Upper lobe of right lung (tissue), 1 donor: Measurements from ENCODE around the gene TTYH3. TPM values are rescaled to one million over a fixed set of nuclear protein-coding genes. Genes with fewer than 3 reads are reported as not detected.

Source experiments
- ATAC-seq: fragments of 200-7000 bp; cut with Tn5 transposase; one replicate; pipeline ENCODE4 v1.9.1; 2020; ENCODE audit warnings: mild to moderate bottlenecking, moderate library complexity
- DNase-seq: peaks from one replicate; pipeline ENCODE4 v3.0.0-alpha.2; 2020
- H3K27ac ChIP-seq: fragments of 200-600 bp; one replicate; pipeline ENCODE4 v1.8.0; 2022
- H3K27me3 ChIP-seq: fragments of 200-600 bp; one replicate; pipeline ENCODE4 v1.8.0; 2022; ENCODE audit warnings: mild to moderate bottlenecking
- H3K36me3 ChIP-seq: fragments of 200-600 bp; one replicate; pipeline ENCODE4 v1.8.0; 2022
- H3K4me1 ChIP-seq: fragments of 200-600 bp; one replicate; pipeline ENCODE4 v1.8.0; 2022
- H3K4me3 ChIP-seq: fragments of 200-600 bp; one replicate; pipeline ENCODE4 v1.8.0; 2022; ENCODE audit warnings: mild to moderate bottlenecking
- H3K9me3 ChIP-seq: fragments of 200-600 bp; one replicate; pipeline ENCODE4 v1.8.0; 2022
- CTCF ChIP-seq: fragments of 200-600 bp; IDR thresholded peaks from one replicate; pipeline ENCODE4 v1.8.0; 2022; ENCODE audit warnings: antibody characterized with exemption
- intact Hi-C: fragments of 100-400 bp; cut with DNase I; formaldehyde crosslinking; loops from one replicate; pipeline ENCODE4 v1.11.0; 2022
- total RNA-seq: library from RNA; stranded (reverse); fragmentation: NEBNext Ultra II Directional; extraction: Animal tissue kit (Norgen Biotek cat#: 25700); gene quantifications from one replicate; pipeline ENCODE4 v1.2.1, GENCODE V29; 2021
- donor health status: DM: no; HTN: yes; CAD: no; lungs with severe emphysema.

The TTYH3 gene
- total RNA-seq, 1 donor from 2014 or later: 48.8 TPM

GRCh38 chr7:2624293-2624886, 7.4 kb upstream of the TTYH3 start:
- H3K9me3 ChIP-seq: no peaks in the 10 kb centered on the region
- intact Hi-C loops: no loop called here
- no peak overlapping the region for H3K27ac ChIP-seq
- TF ChIP-seq CTCF: no peak
- H3K4me1 ChIP-seq: peaks cover 31% of the 10 kb centered on the region
- H3K36me3 ChIP-seq: no peaks in the 10 kb centered on the region
- no peak overlapping the region for H3K4me3 ChIP-seq
- DNase-seq: no peak
- no peaks in the 10 kb centered on the region for H3K27me3 ChIP-seq
- no peak for ATAC-seq

- ATAC-seq: no peak
- H3K27ac ChIP-seq: no peak overlapping the region
- intact Hi-C loops: no loop called here
- no peak for DNase-seq
- H3K4me3 ChIP-seq: no peak overlapping the region
- H3K4me1 ChIP-seq: peaks cover 30% of the 10 kb centered on the region
- TF ChIP-seq CTCF: no peak
- H3K36me3 ChIP-seq: no peaks in the 10 kb centered on the region
- H3K27me3 ChIP-seq: no peaks in the 10 kb centered on the region
- H3K9me3 ChIP-seq: no peaks in the 10 kb centered on the region
These were observed 5.2 kb upstream of the TTYH3 start for GRCh38 chr7:2626498-2627117.

DNA sequence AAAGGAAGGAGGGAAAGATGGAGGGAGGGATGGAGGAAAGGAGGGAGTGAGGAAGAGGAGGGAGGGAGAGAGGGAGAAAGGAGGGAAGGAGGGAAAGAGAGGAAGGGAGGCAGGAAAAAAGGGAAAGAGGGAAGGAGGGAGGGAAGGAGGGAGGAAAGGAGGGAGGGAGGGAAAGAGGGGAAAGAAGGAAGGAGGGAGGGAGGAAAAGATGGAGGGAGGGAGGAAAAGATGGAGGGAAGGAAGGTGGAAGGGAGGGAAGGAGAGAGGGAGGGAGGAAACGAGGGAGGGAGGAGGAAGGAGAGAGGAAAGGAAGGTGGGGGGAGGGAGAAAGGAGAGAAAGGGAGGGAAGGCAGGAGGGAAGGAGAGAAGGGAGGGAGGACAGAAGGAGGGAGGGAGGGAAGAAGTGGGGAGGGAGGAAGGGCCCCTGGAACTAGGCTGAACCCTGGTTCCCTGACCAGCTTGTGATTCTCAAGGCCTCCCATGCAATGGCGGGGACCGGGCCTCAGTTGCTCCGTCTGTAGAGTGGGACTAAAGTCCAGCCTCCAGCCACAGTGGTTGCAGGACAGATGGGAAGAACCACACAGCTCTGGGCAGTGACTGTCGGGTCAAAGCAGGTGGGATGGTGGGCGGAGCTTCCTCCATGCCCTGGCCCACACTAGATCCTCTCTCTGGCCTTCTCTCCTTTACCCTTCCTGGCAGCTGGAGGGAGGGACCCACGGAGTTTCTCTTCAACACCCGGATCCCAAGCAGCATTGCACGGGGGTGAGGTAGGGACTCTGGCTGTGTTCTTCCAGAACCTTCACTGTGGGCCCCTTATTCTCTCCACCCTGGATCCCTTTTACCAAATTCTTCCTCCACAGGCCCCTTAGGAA, 4.3 kb upstream of the TTYH3 start:
- intact Hi-C loops: no loop called here
- ATAC-seq: no peak
- TF ChIP-seq CTCF: no peak

GRCh38 chr7:2628130-2628482, 3.7 kb upstream of the TTYH3 start:
- Histone ChIP-seq H3K9me3 (no peaks in the 10 kb centered on the region), H3K27ac (no peak overlapping the region), H3K36me3 (no peaks in the 10 kb centered on the region), H3K4me1 (peaks cover 17% of the 10 kb centered on the region), H3K4me3 (no peak overlapping the region), H3K27me3 (no peaks in the 10 kb centered on the region)
- TF ChIP-seq CTCF: no peak
- intact Hi-C loops: no loop called here
- DNase-seq (no peak), ATAC-seq (no peak)

More for the DNA sequence above, 4.3 kb upstream of the TTYH3 start:
- H3K9me3 ChIP-seq: no peaks in the 10 kb centered on the region
- no peak overlapping the region for H3K27ac ChIP-seq
- H3K36me3 ChIP-seq: no peaks in the 10 kb centered on the region
- no peak for DNase-seq
- H3K4me3 ChIP-seq: no peak overlapping the region
- peaks cover 23% of the 10 kb centered on the region for H3K4me1 ChIP-seq
- no peaks in the 10 kb centered on the region for H3K27me3 ChIP-seq

DNA sequence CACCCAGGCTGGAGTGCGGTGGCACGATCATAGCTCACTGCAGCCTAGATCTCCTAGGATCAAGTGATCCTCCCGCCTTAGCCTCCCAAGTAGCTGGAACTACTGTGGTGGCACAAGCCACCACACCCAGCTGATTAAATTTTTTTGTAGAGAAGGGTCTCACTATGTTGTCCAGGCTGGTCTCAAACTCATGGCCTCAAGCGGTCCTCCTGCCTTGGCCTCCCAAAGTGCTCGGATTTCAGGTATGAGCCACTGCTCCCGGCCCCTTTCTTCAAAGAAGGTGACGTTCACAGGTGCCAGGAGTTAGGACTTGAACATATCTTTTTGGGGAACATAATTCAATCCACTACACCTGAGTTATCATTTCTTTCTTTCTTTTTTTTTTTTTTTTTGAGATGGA, 2.9 kb upstream of the TTYH3 start:
- Histone ChIP-seq H3K27me3 (no peaks in the 10 kb centered on the region), H3K36me3 (no peaks in the 10 kb centered on the region), H3K27ac (no peak overlapping the region), H3K4me1 (peaks cover 14% of the 10 kb centered on the region), H3K9me3 (no peaks in the 10 kb centered on the region), H3K4me3 (no peak overlapping the region)
- no peak for TF ChIP-seq CTCF
- intact Hi-C loops: no loop called here
- no peak for DNase-seq
- no peak for ATAC-seq
